Esophagus squamous epithelium (tissue), 4 donors: ENCODE measurements around the gene XPNPEP3.
"Not testable (repeated sequence)": the region's sequence is repeated elsewhere in the genome, so short reads cannot be mapped to it uniquely, and the experiment has no call there.

ENCODE experiments used
- POLR2A ChIP-seq, 4 donors: fragments of 450-650 bp; IDR thresholded peaks; one replicate each; pipeline ENCODE4 v1.6.1; 2017; ENCODE audit warnings: antibody characterized with exemption in 4 of 4, mild to moderate bottlenecking in 4 of 4, moderate library complexity in 3 of 4
- TF ChIP-seq, protein P1 (sequence below), 6 experiments: fragments of 450-650 bp in 4 of 6; fragments of 200-600 bp in 2 of 6; sonication (generic) in 2 of 6; IDR thresholded peaks; one replicate each; pipeline ENCODE4 v1.5.1; 2016 to 2019; ENCODE audit warnings: antibody characterized with exemption in 6 of 6, mild to moderate bottlenecking in 4 of 6, moderate library complexity in 4 of 6

- TF ChIP-seq, protein P1, sequence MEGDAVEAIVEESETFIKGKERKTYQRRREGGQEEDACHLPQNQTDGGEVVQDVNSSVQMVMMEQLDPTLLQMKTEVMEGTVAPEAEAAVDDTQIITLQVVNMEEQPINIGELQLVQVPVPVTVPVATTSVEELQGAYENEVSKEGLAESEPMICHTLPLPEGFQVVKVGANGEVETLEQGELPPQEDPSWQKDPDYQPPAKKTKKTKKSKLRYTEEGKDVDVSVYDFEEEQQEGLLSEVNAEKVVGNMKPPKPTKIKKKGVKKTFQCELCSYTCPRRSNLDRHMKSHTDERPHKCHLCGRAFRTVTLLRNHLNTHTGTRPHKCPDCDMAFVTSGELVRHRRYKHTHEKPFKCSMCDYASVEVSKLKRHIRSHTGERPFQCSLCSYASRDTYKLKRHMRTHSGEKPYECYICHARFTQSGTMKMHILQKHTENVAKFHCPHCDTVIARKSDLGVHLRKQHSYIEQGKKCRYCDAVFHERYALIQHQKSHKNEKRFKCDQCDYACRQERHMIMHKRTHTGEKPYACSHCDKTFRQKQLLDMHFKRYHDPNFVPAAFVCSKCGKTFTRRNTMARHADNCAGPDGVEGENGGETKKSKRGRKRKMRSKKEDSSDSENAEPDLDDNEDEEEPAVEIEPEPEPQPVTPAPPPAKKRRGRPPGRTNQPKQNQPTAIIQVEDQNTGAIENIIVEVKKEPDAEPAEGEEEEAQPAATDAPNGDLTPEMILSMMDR (IDR thresholded peaks at IDR 0.05), result not testable (repeated sequence)
- TF ChIP-seq POLR2A (IDR thresholded peaks at IDR 0.05), result not testable (repeated sequence)
Measured at GRCh38 chr22:40845816-40846215, 11.1 kb upstream of the XPNPEP3 start.
